Vagina (tissue), 2 donors: Measurements from ENCODE around the gene GGTLC1.
"Not testable (repeated sequence)": the region's sequence is repeated elsewhere in the genome, so short reads cannot be mapped to it uniquely, and the experiment has no call there.

Experiments used
- POLR2A ChIP-seq, 2 donors: fragments of 450-650 bp; IDR thresholded peaks; one replicate each; pipeline ENCODE4 v1.6.1; 2017; ENCODE audit warnings: antibody characterized with exemption in 2 of 2, mild to moderate bottlenecking in 2 of 2, moderate library complexity in 2 of 2
- POLR2AphosphoS5 ChIP-seq, 2 donors: sonication (generic); formaldehyde crosslinking; IDR thresholded peaks; one replicate each; pipeline ENCODE4 v1.9.0; 2017; ENCODE audit warnings: antibody characterized with exemption in 2 of 2, mild to moderate bottlenecking in 2 of 2, low read depth in 1 of 2; ENCODE audit not compliant: insufficient read depth in 1 of 2
- TF ChIP-seq, protein P1 (sequence below), 3 experiments: fragments of 450-650 bp in 2 of 3; fragments of 200-600 bp in 1 of 3; sonication (generic) in 1 of 3; IDR thresholded peaks; one replicate each; pipeline ENCODE4 v1.5.1; 2017 to 2019; ENCODE audit warnings: antibody characterized with exemption in 3 of 3, mild to moderate bottlenecking in 2 of 3, moderate library complexity in 2 of 3

DNA sequence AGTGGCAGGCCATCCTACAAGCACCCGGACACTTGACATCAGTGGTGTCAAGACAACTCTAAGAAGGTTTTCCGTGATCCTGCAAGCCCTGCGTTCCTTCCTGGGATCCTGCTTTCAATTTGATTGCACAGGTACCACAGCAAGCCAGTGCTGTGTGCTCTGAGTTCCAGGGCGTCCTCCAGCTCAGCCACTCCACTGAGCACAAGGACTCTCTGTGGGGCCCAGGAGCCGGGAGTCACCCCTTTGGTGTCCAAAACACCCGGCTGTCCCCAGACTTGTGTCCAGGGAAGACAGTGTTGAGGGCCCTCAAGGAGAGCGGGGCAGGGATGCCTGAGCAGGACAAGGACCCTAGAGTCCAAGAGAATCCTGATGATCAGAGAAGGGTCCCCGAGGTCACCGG is 387 bp upstream of the GGTLC1 start:
- not testable (repeated sequence) for TF ChIP-seq POLR2A (IDR thresholded peaks at IDR 0.05); POLR2AphosphoS5 (IDR thresholded peaks at IDR 0.05; ENCODE audit: insufficient read depth in 1 of 2, low read depth in 1 of 2)
- TF ChIP-seq, protein P1, sequence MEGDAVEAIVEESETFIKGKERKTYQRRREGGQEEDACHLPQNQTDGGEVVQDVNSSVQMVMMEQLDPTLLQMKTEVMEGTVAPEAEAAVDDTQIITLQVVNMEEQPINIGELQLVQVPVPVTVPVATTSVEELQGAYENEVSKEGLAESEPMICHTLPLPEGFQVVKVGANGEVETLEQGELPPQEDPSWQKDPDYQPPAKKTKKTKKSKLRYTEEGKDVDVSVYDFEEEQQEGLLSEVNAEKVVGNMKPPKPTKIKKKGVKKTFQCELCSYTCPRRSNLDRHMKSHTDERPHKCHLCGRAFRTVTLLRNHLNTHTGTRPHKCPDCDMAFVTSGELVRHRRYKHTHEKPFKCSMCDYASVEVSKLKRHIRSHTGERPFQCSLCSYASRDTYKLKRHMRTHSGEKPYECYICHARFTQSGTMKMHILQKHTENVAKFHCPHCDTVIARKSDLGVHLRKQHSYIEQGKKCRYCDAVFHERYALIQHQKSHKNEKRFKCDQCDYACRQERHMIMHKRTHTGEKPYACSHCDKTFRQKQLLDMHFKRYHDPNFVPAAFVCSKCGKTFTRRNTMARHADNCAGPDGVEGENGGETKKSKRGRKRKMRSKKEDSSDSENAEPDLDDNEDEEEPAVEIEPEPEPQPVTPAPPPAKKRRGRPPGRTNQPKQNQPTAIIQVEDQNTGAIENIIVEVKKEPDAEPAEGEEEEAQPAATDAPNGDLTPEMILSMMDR (IDR thresholded peaks at IDR 0.05) = not testable (repeated sequence)
